Prostate gland (tissue), 2 donors: ENCODE data around the gene FAU.

ENCODE experiments used
- POLR2A ChIP-seq: fragments of 450-650 bp; IDR thresholded peaks from one replicate; pipeline ENCODE4 v1.6.1; 2016; ENCODE audit warnings: antibody characterized with exemption, mild to moderate bottlenecking
- POLR2AphosphoS5 ChIP-seq: sonication (generic); formaldehyde crosslinking; IDR thresholded peaks from one replicate; pipeline ENCODE4 v1.6.1; 2017; ENCODE audit warnings: antibody characterized with exemption
- TF ChIP-seq, protein P1 (sequence below), 4 experiments: fragments of 200-600 bp in 2 of 4; fragments of 450-650 bp in 2 of 4; sonication (generic) in 2 of 4; IDR thresholded peaks; 1 replicate in 3 of 4; 2 replicates in 1 of 4; pipeline ENCODE4 v1.5.1; 2016 to 2019; ENCODE audit warnings: antibody characterized with exemption in 4 of 4, mild to moderate bottlenecking in 2 of 4, moderate library complexity in 2 of 4

- TF ChIP-seq, protein P1, sequence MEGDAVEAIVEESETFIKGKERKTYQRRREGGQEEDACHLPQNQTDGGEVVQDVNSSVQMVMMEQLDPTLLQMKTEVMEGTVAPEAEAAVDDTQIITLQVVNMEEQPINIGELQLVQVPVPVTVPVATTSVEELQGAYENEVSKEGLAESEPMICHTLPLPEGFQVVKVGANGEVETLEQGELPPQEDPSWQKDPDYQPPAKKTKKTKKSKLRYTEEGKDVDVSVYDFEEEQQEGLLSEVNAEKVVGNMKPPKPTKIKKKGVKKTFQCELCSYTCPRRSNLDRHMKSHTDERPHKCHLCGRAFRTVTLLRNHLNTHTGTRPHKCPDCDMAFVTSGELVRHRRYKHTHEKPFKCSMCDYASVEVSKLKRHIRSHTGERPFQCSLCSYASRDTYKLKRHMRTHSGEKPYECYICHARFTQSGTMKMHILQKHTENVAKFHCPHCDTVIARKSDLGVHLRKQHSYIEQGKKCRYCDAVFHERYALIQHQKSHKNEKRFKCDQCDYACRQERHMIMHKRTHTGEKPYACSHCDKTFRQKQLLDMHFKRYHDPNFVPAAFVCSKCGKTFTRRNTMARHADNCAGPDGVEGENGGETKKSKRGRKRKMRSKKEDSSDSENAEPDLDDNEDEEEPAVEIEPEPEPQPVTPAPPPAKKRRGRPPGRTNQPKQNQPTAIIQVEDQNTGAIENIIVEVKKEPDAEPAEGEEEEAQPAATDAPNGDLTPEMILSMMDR (IDR thresholded peaks at IDR 0.05), result no peak
- TF ChIP-seq POLR2A, result no peak
- TF ChIP-seq POLR2AphosphoS5, result no peak
Observed at GRCh38 chr11:65087216-65087615, 34.7 kb downstream of the FAU start.
